NCI-H1930 (cell line): ENCODE data around the gene NEXN.
"Not testable (repeated sequence)": the region's sequence is repeated elsewhere in the genome, so short reads cannot be mapped to it uniquely, and the experiment has no call there.

ENCODE experiments used
- DNase-seq, 2 experiments: peaks; one replicate each; lab custom pipeline; 2025; lab: John Stamatoyannopoulos, UW

Gene NEXN

GRCh38 chr1:77906019-77906545 is 17.7 kb downstream of the NEXN start:
- DNase-seq = no peak

- DNase-seq = no peak
Observed at GRCh38 chr1:77906624-77907023, 18.2 kb downstream of the NEXN start.

- no peak for DNase-seq
Observed at GRCh38 chr1:77910116-77910515, 21.7 kb downstream of the NEXN start.

DNA sequence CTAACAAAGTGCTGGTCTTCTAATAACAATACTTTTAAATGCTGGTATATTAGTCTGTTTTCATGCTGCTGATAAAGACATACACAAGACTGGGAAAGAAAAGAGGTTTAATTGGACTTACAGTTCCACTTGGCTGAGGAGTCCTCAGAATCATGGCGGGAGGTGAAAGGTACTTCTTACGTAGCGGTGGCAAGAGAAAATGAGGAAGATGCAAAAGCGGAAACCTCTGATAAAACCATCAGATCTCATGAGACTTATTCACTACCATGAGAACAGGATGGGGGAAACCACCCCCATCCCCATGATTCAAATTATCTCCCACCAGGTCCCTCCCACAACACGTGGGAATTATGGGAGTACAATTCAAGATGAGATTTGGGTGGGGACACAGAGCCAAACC is 30.5 kb downstream of the NEXN start:
- DNase-seq = not testable (repeated sequence)

DNA sequence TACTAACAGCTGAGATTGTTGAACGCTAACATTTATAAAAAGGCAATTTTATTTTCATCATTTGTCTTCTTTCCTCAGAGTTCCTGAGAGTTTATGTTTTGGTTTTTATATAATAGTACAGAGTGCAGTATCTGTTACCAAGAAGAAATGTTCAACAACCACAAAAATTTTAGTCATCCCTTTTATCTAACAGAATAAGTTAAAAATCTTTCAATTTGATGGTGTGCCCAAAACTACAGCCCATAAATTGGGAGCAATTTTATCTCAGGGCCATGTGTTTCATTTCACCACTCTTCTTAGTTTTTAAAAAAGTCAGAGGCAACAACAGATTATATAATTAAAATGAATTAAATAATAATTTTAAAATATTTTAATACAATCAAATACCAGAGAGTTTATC is 37.1 kb downstream of the NEXN start:
- no peak for DNase-seq

- no peak for DNase-seq
Observed at GRCh38 chr1:77925956-77926355, 37.5 kb downstream of the NEXN start.

DNA sequence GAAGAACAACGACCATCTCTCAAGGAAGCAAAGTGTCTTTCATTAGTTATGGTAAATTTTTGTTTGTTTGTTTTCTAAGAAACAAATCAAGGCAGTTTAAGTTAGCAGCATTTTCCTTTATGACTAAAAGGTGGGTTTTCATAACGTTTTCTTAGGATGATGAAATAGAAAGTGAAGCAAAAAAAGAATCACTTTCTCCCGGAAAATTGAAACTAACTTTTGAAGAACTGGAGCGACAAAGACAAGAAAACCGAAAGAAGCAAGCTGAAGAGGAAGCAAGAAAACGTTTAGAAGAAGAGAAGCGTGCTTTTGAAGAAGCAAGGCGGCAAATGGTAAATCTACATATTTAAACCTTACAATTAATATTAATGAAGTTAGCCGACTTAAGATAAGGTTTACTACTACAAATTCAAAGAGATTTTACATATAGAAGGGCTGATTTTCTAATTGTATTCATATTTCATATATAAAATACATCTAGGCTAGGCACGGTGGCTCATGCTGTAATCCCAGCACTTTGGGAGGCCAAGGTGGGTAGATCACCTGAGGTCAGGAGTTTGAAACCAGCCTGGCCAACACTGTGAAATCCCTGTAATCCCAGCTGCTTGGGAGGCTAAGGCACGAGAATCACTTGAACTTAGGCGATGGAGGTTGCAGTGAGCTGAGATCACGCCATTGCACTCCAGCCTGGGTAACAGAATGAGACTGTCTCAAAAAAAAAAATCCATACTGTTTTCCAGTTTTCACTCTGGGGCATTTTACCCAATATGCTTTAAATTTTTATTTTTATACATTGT is 38.3 kb downstream of the NEXN start:
- no peak for DNase-seq

DNA sequence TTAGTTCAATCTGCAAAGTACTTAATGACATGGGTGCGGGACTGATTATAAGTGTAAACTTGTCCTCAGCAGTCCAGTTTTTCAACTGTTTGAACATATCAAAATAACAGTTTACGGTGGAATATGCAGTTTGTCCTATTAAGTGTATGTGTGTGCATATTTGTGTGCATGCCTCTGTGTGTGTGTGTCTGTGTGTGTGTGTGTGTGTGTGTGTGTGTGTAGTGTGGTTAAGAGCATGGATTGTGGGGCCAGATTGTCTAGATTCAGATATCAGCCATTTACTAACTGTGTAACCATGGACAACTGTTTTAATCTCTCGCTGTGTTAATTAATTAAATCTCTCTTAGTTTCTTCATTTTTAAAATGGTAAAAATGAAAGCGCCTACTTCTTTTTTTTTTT is 39.0 kb downstream of the NEXN start:
- no peak for DNase-seq

DNA sequence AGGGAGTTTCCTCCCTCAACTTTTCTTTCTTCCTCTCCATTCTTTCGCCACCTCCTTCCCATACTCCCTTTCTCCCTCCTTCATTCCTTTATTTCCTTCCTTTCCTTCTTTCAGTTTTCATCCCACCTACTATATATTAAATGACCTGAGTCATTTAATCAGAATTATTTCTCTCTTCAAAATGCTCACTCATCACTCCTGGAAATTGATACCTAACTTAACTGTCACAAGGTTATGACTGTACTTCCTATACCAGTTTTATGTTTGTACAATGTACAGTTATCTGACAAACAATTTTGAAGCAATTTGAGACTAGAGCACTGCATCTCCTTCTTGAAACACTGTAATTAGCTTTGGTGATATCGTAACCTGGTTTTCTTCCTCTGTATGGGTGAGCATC is 41.4 kb downstream of the NEXN start:
- no peak for DNase-seq

- no peak for DNase-seq
Observed at GRCh38 chr1:77938651-77939050, 50.2 kb downstream of the NEXN start.

- DNase-seq = no peak
Observed at GRCh38 chr1:77940921-77941570, 52.6 kb downstream of the NEXN start.

DNA sequence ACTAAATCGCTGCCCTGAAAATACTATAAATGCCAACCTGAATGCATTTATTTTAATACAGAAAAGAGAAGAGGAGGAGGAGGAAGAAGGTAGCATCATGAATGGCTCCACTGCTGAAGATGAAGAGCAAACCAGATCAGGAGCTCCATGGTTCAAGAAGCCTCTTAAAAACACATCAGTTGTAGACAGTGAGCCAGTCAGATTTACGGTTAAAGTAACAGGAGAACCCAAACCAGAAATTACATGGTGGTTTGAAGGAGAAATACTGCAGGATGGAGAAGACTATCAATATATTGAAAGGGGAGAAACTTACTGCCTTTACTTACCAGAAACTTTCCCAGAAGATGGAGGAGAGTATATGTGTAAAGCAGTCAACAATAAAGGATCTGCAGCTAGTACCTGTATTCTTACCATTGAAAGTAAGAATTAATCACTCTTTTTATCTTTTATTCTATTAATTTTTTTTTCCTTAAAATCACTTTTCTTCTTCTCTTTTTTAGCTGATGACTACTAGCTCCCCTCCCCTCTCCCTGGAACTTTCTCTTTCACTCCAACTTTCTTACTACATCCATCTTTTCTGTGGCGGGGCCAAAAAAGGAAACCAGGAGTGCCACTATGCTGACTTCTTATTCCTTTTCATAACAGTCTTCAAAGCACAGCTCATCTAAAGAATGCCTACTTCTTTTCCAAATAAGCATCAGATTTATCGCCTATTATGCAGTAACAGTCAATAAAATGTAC is 54.1 kb downstream of the NEXN start:
- no peak for DNase-seq

- DNase-seq = no peak
Observed at GRCh38 chr1:77945345-77945744, 56.9 kb downstream of the NEXN start.

DNA sequence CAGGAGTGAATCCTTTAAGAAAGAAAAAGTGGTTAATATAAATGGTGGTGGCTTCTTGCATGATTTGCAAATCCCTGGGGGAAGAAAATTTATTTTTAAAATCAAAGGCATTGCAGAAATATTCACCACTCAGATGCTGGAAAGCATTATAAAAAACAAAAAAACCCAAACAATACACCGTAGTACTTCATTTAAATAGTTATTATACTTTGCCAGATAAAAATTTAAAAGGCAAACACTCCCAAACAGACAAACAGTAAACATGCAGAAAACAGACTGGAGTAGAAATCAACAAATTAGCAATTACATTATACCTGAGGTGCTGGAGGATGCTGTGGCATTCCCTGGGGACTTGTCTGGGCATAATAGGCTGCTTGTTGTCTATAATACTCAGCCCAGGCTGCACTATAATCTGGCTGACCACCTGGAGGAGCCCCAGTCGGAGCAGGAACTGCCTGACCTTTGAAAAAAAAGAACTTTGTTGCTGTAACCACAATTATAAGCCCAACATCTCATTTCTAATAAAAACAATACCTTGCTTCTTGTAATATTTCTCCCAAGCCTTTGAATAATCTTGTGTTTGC is 60.5 kb downstream of the NEXN start:
- peak; percentile 19 to 31 for DNase-seq

DNA sequence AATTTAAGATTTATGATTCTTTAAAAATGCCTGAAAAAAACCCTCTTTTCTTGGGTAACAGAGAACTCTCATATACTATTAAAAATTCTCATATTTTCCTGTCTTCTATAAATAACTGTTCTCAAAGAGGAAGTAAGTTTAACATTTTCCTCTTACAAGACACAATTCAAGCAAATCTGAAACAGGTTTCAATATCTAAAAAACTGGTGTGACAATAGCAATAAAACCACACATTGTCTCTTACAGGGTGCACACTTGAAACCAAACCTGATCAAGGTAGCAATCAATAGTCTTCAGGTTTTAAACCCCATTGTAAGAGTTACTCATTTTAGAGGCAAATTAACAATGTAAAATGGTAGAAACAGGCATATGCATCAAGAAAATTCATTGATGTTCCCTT is 62.4 kb downstream of the NEXN start:
- no peak for DNase-seq

- no peak for DNase-seq
Observed at GRCh38 chr1:77951328-77951727, 62.9 kb downstream of the NEXN start.

- DNase-seq = no peak
Observed at GRCh38 chr1:77953907-77954306, 65.5 kb downstream of the NEXN start.

DNA sequence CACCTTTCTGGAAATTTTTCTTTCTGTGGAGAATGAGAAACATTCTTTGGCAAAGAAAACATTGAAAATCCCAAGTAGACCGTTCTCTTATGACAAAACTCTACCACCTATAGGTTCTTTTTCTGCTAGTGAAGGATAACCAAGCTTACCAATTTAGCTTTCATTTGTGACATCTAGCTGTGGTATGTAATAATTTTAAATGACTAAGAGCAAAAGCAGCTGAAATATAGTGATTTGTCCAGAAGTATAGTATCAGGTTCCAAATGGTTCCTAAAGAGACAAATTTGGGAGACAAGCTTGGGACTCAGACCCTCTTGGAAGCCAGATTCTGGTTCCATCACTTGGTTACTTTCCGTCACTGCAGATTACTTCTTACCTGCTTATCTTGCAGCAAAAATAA is 66.1 kb downstream of the NEXN start:
- DNase-seq = no peak

DNA sequence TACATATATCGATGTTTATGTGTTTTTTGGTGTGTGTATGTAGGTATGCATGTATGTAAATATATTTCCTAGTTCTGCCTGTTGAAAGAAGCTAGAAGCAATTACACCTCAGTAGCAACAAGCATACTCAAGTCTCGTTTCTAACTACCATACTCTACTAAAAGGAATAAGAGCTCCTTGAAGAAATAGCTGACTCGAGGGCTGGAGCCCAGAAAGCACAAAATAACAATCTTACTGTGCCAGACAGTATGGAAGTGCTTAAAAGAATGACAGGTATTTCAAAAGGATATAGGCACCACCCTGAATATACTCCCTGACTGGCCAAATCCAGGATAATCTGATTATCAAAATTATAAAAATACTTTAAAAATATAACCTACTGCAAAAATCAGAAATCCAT is 67.3 kb downstream of the NEXN start:
- no peak for DNase-seq

DNA sequence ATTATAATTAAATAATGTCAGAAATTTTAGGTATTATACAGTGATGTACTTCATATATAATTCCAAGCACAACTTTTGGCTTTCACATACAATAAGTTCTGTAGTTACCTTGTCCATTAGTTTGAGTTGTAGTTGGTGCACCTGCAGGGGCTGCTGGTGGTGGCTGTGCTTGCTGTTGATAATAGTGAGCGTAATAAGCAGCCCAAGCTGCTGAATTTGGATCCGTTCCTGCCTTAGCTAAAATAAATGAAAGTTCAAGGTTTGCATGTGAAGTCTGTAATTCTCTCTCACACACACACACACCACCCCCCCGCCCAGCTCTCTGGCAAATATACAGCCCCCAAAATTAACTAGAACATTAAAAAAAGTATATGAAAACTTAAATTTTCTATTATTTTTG is 68.0 kb downstream of the NEXN start:
- no peak for DNase-seq

GRCh38 chr1:77958391-77958790 is 70.0 kb downstream of the NEXN start:
- DNase-seq = no peak

- DNase-seq = no peak
Observed at GRCh38 chr1:77958850-77959249, 70.4 kb downstream of the NEXN start.
